GM12865 (cell line): ENCODE results near the gene ADGRB2.

ENCODE experiments used
- DNase-seq: peaks from one replicate; pipeline ENCODE4 v3.0.0; 2010; ENCODE audit warnings: low read depth
- H3K4me3 ChIP-seq: 2 replicates; pipeline ENCODE4 v1.5.1; 2011; ENCODE audit warnings: mild to moderate bottlenecking, low read depth, low read length, control low read depth
- TF ChIP-seq, protein P1 (sequence below): IDR thresholded peaks from 2 replicates; pipeline ENCODE4 v1.5.1; 2011; ENCODE audit warnings: low read length, control low read depth, low read depth, inconsistent platforms; ENCODE audit not compliant: insufficient read depth; ENCODE audit errors: missing control alignments

Gene ADGRB2

DNA sequence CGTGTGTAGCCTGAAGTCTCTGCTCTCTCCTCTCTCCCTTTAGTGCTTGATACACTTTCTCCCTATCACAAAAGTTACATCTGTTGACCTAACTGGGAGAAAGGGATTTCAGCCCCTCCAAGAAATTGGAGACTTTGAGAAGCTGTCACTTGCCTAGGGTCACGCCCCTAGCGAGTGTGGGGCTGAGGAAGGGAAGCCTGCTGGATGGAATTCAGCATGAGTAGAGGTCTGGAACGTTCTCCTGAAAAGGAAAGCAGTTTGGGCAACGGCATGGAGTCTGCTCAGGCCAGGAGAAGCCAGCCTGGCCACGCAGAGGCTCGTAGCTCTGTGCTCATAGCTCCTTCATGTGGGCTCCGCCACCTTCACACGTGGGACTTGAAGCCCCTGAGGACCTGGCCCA lies 82.7 kb downstream of the ADGRB2 start:
- no peak overlapping the region for H3K4me3 ChIP-seq
- DNase-seq = no peak
- TF ChIP-seq, protein P1, sequence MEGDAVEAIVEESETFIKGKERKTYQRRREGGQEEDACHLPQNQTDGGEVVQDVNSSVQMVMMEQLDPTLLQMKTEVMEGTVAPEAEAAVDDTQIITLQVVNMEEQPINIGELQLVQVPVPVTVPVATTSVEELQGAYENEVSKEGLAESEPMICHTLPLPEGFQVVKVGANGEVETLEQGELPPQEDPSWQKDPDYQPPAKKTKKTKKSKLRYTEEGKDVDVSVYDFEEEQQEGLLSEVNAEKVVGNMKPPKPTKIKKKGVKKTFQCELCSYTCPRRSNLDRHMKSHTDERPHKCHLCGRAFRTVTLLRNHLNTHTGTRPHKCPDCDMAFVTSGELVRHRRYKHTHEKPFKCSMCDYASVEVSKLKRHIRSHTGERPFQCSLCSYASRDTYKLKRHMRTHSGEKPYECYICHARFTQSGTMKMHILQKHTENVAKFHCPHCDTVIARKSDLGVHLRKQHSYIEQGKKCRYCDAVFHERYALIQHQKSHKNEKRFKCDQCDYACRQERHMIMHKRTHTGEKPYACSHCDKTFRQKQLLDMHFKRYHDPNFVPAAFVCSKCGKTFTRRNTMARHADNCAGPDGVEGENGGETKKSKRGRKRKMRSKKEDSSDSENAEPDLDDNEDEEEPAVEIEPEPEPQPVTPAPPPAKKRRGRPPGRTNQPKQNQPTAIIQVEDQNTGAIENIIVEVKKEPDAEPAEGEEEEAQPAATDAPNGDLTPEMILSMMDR = no peak

DNA sequence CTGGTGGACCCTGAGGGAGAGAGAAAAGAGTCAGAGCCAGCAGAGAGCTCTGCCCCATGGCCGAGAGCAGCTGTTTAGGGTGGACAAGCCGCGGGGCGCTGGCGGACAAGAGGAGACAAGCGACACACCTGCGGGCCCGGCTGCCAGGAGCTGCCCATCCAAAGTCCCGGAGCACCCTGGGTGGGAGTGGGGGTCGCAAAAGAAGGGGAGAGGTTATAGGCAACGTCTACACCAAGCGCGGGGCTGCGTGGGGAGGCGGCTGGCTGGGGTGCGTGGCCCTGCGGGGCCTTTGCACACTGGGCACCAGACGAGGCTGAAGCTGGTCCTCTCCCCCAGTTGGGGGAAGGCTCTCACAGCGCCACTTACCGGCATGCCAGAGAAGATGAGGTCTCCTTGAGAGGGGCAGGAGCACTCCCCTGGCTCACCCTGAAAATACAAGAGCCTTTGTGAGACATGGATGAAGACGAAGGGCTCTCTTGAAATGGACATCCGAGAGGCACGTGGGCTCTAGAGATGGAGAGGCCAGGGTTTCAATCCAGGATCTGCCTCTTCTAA lies 84.4 kb downstream of the ADGRB2 start:
- no peak overlapping the region for H3K4me3 ChIP-seq
- TF ChIP-seq, protein P1 = no peak
- no peak for DNase-seq

DNA sequence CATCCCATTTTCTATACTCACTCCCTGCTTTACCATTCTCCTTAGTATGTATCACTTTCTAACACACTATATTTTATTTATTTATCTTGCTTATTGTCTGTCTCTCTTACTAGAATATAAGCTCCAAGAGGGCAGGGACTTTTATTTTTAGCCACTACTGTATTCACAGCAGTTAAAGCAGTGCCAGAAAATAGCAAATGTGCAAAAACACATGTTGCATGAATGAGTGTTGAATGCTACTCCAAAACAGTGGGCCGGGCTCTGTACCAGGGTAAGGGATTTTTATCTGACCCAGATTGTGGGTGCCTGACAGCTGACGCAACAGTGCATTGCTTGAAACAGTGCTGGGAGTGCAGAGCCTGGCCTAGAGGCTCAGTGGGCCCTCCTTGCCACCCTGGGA lies 85.0 kb downstream of the ADGRB2 start:
- TF ChIP-seq, protein P1 = no peak
- no peak for DNase-seq
- H3K4me3 ChIP-seq = no peak overlapping the region

DNA sequence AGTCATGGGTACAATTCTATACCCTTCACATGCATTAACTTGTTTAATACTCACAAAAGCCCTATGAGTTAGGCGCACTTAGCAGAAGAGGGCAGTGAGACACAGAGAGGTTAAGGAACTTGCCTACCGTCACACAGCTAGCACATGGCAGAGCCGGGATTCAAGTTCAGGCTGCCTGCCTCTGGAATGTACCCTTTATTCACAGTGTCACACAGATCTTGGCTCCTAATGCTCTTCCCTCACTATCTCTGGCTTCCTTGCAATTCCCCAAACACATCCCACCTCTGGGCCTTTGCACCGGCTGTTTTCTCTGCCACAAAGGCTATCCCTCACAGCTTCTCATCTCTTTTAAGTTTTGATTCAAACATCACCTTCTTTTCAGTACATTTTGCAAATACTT lies 85.5 kb downstream of the ADGRB2 start:
- DNase-seq = no peak
- TF ChIP-seq, protein P1 = no peak
- H3K4me3 ChIP-seq = no peak overlapping the region

- no peak for DNase-seq
- TF ChIP-seq, protein P1 = no peak
- H3K4me3 ChIP-seq = no peak overlapping the region
Observed at GRCh38 chr1:31677949-31678348, 86.2 kb downstream of the ADGRB2 start.

DNA sequence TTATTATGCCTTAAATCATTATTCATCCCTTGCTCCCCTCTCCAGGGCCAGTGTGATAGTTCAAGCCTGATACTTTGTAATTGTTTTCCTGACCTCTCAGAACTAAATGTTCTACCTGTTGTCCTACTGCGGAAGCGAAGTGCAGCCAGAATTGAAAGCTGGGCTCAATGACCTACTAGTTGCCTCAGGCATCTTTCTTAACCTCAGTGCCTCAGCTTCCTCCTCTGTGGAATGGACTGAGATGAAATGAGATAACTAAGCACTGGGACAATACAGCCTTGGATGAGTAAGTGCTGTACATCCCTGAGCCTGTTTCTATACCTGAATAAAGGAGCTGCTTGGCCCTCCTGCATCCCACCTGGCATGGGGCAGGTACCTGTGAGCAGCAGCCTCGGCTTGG lies 86.7 kb downstream of the ADGRB2 start:
- TF ChIP-seq, protein P1 = no peak
- DNase-seq = no peak
- no peak overlapping the region for H3K4me3 ChIP-seq
